GM18508 (cell line): ENCODE results near the gene SNCB.

Experiments used
- ATAC-seq: cut with Tn5 transposase; IDR thresholded peaks from one replicate; pipeline ENCODE4 v1.9.1; 2021; ENCODE audit warnings: moderate number of reproducible peaks; ENCODE audit not compliant: insufficient read depth, unreplicated experiment

SNCB gene

DNA sequence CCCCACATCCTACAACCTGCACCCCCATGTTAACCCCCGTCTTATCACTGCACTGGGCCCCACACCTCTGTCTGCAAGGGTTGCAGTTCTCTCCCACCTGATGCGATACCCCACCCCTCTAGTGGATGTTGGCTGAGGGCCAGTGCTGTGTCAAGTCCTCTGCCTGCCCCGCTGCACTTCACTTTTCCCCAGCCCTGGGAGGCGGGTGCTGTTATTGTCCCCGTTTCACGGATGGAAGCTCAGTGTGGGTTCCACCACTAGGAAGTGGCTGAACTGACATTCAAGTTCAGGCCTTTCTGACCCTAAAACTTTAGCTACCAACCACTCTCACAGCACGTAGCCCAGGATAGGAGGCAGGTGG is 3.5 kb downstream of the SNCB start:
- ATAC-seq: no peak

DNA sequence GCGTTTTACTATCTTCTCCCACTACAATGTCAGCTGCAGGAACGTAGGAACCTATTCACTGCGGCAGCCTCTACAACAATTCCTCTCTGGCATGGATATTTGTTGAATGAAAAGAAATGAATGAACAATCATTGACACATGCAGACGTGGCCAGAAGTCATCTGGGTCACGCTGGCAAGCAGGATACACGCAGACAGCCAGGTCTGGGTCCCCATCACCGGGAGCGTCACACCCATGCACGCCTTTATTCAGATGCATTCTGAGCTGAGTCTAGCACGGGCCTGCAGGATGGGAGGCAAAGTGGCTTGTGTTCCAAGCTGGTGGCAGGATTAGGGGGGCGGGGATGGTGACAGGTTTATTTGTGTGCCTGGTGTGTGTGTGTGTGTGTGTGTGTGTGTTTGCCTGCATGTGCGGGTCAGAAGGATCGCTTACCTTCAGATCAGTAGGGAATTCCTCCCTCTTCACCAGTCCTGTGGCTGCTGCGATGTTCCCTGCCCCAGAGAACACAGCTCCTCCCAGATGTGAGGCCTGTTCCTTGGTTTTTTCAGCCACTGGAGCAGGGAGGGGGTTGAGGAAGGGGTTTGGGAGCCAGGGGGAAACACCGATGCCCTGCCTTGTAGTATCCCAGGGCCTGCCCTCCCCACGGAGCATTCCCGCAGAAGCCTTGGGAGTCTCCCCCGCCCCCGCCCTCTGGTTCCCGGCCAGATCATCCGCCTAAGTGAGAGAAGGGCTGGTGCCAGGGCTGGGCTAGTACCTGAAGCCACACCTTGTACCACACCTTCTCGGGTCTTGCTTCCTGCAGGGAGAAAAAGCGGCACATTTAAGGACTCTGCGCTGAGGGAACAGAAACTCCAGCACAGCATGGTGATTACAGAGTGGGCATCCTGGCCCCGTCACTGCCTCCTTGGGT is 4.1 kb downstream of the SNCB start:
- ATAC-seq: no peak

DNA sequence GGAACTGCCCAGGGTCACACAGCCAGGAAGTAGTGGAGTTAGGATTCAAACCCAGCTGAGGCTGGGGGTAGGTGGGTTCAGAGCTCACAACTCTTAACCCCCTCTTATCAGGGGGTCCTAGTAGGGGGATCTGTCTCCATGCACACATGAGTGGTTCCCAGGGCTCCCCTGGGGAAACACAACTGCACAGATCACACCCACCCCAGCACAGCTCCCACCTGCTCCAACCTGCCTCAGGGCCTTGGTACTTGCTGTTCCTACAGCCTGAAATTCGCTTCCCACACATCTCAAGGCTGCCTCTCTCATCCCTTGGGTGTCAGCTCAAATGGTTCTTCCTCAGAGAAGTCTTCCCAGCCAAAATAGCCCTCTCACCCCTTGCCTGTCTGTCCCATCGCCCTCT is 4.8 kb downstream of the SNCB start:
- no peak for ATAC-seq

DNA sequence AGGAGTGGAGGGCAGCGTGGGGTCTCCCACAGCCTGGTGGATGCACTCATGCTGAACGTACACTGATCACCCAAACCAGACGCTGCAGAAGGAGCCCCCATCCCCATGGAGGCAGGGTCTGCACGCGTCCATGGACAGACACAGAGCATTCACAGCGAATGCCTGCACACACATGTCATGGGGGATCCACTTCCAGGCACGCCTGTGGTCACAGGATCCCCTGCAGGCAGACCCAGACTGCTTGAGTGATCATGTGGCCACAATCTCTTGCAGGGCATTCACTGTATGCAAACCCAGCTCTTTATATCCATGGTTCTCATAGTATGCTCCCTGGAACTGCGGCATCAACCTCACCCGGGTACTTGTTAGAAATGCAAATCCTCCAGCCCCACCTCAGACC is 5.4 kb downstream of the SNCB start:
- no peak for ATAC-seq

DNA sequence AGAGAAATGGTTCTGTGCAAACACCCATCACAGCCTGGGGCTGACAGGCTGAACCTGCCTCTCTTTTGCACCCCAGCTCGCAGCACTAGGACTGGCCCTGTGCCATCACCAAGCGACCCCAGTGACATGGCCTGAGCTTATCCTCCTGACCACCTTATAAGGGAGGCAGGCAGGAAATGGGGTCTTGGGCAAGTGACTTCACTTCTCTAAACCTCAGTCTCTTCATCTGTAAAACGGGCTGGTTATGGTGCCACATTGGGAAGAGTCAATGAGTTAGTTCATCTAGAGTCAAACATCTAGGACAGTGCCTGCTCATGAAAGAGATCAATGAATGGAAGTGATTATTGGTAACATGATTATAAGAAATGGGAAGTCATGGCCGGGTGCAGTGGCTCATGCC is 6.2 kb downstream of the SNCB start:
- ATAC-seq: no peak

DNA sequence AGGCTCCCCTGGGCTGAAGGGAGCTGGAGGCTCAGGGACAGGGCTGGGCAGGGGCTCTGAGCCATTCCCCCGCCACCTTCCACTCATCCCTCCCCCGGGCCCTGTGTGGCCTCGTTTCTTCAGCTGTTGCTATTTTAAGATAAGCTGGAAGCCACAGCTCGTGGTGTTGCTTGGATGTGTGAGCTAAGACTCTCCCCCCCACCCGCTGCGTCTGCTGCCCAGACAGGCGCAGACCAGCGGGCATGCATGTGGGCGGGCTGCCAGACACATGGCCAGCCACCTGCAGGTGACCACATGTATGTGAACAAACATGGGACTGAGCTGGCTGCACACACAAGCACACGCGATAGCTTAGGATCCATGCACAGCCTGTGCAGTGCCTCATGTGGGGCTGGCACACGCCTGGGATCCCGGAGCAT is 8.7 kb downstream of the SNCB start:
- ATAC-seq: no peak

DNA sequence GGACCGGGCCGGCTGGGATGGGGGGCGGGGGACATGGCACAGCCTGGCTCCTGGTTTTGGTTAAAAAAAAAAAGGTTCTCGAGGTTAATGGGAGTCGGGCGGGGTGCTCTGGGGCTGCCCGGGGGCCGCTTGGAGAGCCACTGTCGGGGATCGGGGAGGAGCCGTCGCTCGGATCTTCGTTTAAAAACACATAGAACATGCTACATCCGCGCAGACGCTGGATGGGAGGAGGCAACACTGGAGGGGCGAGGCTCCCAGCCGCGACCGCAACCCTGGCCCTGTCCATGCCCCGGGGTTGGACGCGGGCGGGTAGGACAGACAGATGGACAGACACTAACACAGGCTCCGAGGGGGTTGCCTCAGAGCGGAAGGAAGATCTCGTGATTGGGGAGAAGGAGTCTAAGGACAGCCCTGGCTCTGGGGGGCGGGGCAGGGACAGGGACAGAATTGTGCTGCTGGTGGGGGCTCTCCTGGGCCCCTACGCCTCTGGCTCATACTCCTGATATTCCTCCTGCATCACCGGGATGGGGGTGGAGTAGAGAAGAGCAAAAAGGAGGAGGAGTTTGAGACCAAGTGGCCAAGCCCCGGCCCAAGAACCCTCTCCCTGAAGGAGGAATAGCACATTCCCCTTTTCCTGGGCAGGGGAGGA is 9.9 kb downstream of the SNCB start:
- ATAC-seq: no peak

DNA sequence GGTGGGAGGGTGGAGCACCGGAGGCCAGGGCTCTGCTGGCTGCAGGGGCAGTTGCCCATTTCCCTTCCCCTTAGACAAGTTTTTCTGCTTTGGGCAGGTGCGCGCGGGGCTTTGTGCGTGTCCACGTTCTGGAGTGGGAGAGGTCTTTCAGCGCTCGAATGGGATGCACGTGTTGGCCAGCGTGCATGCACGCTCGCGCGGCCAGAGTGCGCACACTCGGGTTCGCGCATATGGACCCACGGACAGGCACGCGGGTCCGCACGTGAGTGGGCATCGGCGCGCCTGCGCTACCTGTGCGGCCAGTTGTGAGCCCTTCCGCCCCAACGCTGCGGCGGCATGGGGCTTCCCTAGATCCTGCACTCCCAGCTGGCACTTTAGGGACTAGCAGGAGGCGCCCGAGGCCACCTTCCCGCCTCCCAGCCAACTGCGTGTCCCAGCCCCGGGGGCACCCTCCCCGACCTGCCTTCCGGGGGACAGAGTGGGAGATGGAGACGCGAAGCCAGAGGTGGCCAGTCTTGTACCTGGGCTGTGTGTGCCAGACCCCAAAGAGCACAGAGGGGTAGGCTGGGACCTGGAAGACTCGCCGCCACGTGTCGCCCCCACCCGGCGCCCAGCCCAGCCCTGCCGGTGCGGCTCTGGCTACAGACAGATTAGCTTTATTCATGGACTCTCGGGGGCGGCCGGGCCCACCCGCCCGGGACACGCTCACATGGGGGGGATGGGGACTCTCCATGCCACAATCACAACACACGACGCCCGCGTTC is 10.6 kb downstream of the SNCB start:
- no peak for ATAC-seq

DNA sequence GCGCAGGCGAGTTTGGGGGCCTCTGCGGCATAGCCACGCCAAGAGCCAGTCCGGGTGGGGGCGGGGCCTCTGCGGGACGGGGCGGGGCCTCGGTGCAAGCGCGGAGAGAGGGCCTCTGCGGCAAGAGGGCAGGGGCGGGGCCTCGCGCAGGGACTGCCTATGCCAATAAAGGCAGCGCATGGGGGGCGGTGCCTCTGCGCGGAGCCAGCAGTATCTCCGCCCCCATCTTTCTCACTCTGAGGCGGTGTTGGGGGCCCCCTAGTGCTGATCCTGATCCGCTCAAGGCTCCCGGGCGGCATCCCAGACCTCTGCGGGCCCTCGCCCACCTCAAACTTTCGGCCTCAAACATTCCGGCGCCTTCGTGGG is 11.1 kb downstream of the SNCB start:
- no peak for ATAC-seq

DNA sequence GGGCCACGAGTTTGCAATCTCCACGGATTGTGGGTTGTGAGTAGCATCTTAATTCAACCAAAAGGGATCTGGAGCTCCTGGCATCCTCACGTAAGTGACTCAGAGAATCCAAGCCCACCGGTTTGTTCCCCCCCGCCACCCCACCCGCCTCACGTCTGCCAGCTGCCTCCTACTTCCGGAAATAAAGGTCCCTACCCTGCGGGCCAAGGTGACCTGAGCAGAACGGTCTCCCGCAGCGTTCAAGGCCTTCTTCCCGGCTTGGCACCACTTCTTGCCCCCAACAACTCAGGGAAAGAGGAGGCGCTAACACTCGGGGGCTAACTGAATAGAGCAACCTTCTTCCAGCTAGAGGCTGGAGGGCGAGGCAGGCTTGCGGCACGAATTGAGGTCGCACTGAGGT is 11.6 kb downstream of the SNCB start:
- ATAC-seq: no peak

DNA sequence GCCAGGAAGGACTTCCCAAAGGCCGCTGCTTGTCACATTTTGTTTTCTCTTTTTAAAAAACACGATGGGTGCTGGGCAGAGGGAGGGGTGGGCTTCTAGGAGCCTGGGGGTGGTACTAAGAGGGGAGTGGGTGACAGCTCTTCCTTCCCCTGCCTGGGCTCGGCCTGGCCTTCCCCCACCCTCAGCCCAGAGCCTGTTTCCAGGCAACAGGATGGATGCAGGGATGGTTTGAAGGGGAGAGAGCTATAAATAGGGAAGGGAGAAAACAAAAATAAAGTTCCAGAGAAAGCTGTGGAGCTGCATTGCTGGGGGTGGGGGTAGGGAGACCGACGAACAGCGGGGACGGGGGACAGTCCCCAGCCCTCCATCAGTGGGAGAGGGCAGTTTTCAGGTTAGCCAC is 13.8 kb downstream of the SNCB start:
- ATAC-seq: no peak

DNA sequence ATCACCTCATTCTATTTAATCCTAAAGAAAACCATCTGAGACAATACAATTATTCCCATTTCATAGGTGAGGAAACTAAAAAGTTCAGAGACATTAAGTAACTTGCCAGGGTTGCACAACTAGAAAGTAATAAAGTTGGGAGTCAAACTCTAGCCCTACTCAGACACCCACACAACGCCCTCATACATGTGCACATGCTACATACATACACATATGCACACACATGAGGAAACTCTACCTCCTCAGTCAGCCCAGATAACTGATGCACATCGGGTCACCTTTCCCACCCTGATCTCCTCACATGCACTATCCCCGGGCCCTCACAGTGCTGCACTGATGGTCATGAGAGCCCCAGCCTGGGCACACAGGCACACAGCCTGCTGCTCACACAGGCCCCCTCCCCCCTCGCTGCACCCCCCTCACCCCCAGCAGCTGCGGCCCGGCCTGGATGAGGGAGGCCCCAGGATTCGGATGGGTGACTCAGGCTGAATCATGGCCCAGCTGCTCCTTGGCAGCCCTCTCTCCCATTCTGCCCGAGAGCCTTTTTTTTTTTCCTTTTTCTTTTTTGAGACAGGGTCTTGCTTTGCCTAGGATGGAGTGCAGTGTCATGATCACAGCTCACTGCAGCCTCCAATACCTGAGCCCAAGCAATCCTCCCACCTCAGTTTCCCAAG is 15.4 kb downstream of the SNCB start:
- ATAC-seq: no peak

DNA sequence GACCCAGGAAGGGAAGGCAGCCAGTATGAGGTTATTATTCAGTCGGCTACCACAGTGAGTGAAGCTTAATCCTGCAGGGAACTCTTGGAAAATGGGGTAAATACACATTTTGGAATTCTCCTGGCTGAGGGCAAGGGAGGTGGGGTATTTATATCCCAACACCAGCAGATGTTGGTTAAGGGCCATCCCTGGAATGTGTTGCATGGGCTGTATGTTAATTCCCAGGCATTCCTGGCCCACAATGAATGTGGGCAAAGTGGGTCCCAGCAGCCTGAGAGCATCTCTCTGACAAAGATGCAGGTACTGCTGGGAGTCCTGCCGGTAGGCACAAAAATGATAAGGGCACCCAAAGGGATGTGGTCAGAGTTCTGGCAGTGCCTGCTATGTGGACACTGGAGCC is 17.5 kb downstream of the SNCB start:
- ATAC-seq: no peak

DNA sequence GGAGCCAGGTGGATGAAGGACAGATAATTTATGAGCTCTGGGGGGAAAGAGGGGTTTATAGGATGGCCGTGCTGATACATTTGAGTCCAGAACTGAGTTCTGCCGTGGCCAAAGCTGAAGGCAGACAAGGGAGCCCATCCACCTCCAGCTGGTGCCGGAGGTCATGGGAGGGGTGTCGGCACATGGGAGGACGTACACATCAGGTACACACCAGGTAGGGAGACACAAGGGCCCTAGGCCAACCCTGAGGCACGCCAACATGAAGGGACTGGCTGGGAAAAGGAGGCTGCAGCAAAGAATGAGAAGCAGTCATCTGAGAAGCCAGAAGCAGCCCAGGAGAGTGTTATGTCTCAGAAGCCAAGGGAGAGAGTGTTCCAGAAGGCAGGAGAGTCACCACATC is 18.3 kb downstream of the SNCB start:
- ATAC-seq: no peak

DNA sequence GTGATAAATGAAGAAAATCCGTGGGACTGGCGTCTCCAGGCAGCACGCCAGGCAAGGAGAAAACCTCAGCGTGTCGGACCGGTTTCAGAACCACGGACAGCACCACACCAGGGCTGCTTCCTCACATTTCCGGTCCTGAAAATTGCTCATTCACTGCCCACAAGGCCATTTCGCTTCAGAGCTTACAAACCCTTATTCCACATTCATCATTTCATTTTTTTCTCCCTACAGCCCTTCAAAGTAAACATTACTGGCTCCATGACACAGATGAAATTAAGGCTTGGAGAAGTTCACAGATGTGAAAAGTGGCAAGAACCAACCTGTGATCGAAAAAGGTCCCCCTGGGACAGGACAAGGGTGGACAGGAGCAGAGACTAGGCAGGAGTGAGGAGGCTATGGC is 18.9 kb downstream of the SNCB start:
- no peak for ATAC-seq

DNA sequence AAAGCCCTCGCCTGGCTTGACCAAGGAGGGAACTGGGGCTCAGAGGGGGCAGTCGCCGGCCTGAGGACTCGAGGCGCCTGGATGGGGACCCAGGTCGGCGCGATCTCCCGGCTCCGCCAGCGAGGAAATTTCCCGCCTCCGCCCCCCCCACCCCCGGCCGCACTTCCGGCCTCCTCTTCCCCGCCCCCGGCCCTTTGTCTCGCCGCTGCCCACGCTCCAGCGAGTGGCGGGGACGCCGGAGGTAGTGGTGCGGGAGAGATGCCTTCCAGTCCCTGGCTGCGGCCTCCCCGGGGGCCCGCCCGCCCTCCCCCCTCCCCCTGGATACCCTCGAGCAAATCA is 19.9 kb downstream of the SNCB start:
- no peak for ATAC-seq

DNA sequence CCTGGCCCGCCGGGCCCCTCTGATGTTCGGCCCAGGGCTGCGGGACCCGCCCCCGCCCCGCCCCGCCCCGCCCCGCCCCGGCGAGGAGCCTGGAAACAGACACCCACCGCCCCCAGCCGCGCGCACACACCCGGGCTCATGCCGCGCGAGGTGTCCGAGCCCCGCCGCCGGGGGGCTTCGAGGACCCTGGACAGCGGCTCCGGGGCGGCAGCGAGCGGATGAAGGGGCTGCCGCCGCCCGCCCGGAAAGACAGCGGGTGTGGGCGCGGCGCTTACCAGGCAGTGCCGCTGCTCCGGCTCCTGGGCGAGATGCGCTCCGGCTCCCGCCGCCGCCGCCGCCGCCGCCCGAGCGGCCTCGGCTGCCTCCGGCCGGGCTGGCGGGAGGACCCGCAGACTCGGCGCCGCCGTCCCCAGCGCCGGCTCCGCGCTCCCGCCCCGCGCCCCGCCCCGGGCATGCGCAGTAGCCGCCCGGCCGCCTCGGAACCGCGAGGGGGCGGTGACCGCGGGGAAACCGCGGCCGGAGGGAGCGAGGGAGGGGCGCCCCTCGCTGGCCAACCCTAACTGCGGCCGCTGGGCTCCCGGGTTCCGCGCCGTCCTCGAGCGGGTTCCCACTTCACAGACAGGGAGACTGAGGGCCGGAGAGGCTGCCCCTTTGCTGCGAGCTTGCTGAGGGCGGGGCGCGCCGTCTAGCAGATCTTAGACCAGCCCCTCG is 20.5 kb downstream of the SNCB start, which contains the start of gene GPRIN1:
TSS of gene GPRIN1 (minus strand) at position 433 of the 711 bp plus-strand sequence. CDS start 10,322 bp downstream, outside the sequence.
- ATAC-seq: no peak

DNA sequence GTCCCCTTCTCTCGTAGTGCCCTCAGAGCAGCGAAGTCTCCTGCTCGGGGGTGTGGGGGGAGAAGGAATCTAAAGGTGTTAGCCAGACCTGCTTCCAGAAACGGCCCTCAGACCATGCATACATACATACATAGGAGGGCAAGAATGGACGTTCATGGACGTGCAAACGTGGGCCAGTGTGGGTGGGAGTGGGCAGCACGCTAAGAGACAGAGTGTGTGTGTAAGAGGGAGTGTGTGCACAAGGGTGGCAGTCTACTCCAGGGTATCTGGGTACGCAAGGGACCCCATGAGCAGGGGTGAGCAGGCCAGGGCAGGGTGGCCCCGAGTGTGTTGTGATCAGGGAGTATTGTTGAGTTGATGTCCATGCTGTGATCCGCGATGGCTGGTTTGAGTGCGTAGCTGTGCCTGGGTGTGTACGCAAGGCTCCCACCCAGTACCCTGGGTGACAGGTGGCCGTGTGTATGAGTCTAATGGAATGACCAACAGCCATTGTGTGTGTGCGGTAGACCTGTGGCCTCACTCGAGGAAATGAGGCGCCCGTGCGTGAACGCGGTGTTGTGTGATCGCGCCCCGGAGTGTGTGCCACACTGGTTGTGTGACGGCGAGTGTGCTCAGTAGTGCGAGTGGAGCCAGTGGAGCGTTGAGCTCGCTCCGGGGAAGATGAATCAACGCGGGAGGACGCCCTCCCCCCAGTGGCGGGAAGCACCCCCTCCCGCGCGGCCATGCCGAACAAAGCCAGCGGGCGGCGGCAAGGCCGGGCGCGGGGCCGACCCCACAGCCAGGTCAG is 21.2 kb downstream of the SNCB start:
- no peak for ATAC-seq

DNA sequence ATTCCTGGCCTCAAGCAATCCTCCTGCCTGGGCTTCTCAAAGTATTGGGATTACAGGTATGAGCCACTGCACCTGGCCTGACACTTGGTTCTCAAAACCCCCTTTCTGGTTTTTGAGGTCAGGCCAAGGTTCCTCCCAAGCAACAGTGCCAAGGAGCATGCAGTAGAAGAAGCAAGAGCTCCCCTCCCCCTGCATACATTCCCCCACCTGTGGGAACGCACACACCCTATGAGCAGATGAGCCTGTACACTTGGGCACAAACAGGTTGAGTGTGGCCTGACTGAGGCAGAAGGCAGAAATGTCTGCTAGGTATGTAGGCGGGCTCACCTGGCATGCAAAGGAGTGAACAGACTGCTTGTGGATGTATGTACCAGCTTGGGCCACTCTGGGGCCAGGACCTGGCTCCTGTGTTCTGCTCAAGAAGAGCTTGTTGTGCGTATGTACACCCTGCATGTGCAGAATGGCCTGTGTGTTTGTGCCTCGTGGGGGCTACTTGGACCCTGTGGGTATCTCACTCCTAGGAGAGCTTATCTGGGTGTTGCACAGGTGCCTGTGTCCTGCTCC is 22.1 kb downstream of the SNCB start:
- no peak for ATAC-seq
